ENCODE results near the gene ADGRF1. TPM values are rescaled to one million over a fixed set of nuclear protein-coding genes. Genes with fewer than 3 reads are reported as not detected.
"Not testable (repeated sequence)": the region's sequence is repeated elsewhere in the genome, so short reads cannot be mapped to it uniquely, and the experiment has no call there.

ADGRF1 gene
- not detected for total RNA-seq

DNA sequence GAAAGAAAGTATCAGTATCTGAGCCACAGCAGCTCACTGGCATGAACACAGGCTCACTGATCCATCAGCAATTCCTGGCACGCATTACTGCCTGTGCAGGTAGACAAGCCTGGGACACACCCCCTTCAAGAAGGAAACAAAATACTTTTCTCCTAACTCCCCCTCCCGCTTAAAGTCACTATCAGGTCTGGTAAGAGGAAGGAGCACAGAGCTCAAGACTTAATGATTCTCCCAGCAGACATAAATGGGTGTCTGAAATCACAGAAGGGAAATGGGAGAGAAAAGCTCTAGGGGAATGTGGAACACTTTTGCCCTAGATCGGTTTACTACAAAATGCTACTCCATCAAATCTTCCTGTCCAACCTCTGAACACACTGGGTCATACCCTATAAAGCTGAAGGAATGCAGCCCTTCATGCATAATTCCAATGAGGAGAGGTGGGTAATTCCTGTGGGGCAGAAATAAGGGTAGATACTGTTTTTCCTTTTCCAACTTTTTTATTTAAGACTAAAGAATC is at the start of gene ADGRF1:
ADGRF1 (minus strand) TSS at position 58 of the 517 bp plus-strand sequence. CDS start 13,271 bp downstream, outside the sequence.
- no peak for DNase-seq (ENCODE audit: low spot score)
- Histone ChIP-seq H3K9me3 (no peaks in the 10 kb centered on the region), H3K36me3 (no peaks in the 10 kb centered on the region), H3K4me1 (peaks cover 0 to 4% of the 10 kb centered on the region in 2 donors), H3K27ac (no peak within 1 kb of the TSS), H3K4me3 (no peak within 1 kb of the TSS), H3K27me3 (no peaks in the 10 kb centered on the region)
- TF ChIP-seq, protein P1, sequence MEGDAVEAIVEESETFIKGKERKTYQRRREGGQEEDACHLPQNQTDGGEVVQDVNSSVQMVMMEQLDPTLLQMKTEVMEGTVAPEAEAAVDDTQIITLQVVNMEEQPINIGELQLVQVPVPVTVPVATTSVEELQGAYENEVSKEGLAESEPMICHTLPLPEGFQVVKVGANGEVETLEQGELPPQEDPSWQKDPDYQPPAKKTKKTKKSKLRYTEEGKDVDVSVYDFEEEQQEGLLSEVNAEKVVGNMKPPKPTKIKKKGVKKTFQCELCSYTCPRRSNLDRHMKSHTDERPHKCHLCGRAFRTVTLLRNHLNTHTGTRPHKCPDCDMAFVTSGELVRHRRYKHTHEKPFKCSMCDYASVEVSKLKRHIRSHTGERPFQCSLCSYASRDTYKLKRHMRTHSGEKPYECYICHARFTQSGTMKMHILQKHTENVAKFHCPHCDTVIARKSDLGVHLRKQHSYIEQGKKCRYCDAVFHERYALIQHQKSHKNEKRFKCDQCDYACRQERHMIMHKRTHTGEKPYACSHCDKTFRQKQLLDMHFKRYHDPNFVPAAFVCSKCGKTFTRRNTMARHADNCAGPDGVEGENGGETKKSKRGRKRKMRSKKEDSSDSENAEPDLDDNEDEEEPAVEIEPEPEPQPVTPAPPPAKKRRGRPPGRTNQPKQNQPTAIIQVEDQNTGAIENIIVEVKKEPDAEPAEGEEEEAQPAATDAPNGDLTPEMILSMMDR (IDR thresholded peaks at IDR 0.05) = no peak

DNA sequence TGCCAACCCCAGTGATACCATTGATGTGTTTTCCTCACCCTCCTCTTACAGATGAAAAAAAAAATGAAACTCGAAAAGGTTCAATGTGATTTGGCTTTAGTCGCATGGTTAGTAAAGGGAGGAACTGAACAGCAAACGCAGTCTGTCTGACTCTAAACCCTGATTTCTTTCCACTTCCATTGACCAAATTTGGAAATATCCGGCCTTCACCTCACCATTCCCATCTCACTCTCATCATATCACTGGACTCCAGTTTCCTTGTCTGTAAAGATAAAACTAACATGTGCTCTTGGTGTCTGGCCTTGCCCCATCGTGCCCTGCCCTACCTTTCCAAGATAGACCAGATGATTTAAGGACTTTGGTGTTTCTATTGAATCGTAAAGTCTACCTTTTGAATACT is 48.7 kb upstream of the ADGRF1 start:
- no peaks in the 10 kb centered on the region for H3K4me1 ChIP-seq
- H3K36me3 ChIP-seq = no peaks in the 10 kb centered on the region
- H3K4me3 ChIP-seq = no peak overlapping the region
- H3K27ac ChIP-seq = no peak overlapping the region
- no peaks in the 10 kb centered on the region for H3K27me3 ChIP-seq
- DNase-seq (ENCODE audit: low spot score) = no peak
- no peaks in the 10 kb centered on the region for H3K9me3 ChIP-seq
- TF ChIP-seq, protein P1 (IDR thresholded peaks at IDR 0.05) = no peak

DNA sequence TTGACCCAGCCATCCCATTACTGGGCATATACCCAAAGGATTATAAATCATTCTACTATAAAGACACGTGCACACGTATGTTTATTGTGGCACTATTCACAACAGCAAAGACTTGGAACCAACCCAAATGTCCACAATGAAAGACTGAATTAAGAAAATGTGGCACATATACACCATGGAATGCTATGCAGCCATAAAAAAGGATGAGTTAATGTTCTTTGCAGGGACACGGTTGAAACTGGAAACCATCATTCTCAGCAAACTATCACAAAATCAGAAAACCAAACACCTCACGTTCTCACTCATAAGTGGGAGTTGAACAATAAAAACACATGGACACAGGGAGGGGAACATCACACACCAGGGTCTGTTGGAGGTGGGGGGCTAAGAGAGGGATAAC is 47.3 kb upstream of the ADGRF1 start:
- not testable (repeated sequence) for H3K4me3 ChIP-seq; H3K27me3 ChIP-seq; H3K36me3 ChIP-seq; H3K27ac ChIP-seq; H3K9me3 ChIP-seq; DNase-seq (ENCODE audit: low spot score); H3K4me1 ChIP-seq

DNA sequence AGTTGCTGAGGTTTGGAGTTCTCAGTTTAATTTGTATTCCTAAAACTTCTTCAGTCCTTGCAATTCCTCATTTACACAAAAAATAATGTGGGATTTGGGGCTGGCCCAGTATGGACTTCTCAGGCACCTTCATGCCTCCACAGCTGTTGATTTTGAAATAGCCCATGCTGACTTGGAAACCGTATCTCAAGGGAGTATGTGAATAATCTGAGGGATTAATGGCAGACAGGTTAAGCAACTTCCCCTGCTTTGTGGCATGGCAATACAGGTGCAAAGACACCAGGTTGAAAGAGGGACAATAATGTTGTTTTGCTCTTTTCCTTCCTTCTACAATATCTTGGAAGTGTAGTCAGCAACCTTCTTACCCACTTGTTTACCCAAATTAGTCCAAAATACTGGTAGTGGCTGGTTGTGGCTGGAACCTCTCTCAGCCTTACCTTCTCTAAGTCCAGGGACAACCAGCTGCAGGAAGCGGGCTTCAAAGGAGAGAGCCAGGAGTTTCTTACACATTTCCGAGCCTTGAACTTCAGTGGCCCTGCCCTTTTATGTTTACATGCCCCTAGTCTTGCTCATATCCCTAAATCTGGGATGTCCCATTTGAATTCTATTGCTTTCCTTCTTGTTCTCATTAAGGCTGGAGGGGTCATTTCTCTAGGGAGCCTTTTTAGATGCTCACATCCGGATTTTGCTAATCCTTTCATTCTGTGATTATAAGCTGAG is 44.1 kb upstream of the ADGRF1 start:
- H3K36me3 ChIP-seq = no peaks in the 10 kb centered on the region
- DNase-seq (ENCODE audit: low spot score) = no peak
- TF ChIP-seq, protein P1 (IDR thresholded peaks at IDR 0.05) = no peak
- peaks cover 0 to 18% of the 10 kb centered on the region in 2 donors for H3K4me1 ChIP-seq
- H3K9me3 ChIP-seq = no peaks in the 10 kb centered on the region
- no peak overlapping the region for H3K4me3 ChIP-seq
- no peak overlapping the region for H3K27ac ChIP-seq
- no peaks in the 10 kb centered on the region for H3K27me3 ChIP-seq

DNA sequence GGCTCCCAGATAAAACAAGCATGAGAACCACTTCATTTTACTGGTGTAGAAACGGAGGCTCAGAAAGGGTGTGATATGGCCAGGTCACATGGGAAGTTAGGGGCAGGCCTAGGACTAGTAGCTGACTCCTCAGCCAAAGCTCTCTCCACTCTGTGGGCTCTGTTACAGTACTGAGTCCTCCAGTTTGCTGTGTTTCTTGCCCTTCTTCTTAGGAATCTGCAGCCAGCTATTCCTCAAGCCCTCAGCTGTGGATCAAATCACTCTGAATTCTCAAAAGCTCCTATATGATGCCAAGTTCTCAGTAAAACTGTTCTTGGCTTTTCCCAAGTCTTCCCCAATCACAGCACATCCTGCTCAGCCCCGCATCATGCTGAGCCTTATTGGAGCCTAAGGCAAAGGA is 42.5 kb upstream of the ADGRF1 start:
- Histone ChIP-seq H3K36me3 (no peaks in the 10 kb centered on the region), H3K4me3 (no peak overlapping the region), H3K4me1 (peaks cover 0 to 18% of the 10 kb centered on the region in 2 donors), H3K9me3 (no peaks in the 10 kb centered on the region), H3K27ac (no peak overlapping the region), H3K27me3 (no peaks in the 10 kb centered on the region)
- TF ChIP-seq, protein P1 (IDR thresholded peaks at IDR 0.05) = no peak
- no peak for DNase-seq (ENCODE audit: low spot score)

DNA sequence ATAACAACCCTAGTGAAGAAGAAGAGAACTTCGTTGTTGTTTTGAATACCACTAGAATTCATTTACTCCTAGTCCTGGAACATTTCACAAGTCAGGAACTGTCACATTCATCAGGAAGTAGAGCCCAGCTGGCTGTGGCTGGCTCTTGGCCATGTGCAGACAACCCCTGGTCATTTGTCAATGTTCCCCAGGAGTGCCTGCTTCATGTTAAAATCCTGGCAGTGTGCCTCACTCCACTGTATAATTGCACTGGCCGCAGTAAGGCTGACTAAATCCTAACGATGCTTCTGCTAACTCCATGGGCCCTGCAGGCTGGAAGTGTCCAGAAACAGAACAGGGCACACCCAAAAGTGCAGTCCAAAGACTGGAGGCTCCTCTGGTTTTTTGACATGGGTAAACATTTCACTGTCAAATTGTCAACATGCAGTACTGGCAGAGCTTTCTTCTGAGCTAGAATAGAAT is 41.5 kb upstream of the ADGRF1 start:
- Histone ChIP-seq H3K27ac (peak overlapping the region in 1 of 2 donors; percentile 60), H3K4me1 (peaks cover 0 to 18% of the 10 kb centered on the region in 2 donors), H3K36me3 (no peaks in the 10 kb centered on the region), H3K27me3 (no peaks in the 10 kb centered on the region), H3K4me3 (no peak overlapping the region), H3K9me3 (no peaks in the 10 kb centered on the region)
- peak; percentile 95 for DNase-seq (ENCODE audit: low spot score)
- TF ChIP-seq, protein P1 (IDR thresholded peaks at IDR 0.05) = no peak

Data from right atrium auricular region (tissue), 2 donors.